HepG2 (cell line): ENCODE data around the gene TEX19. TPM values are rescaled to one million over a fixed set of nuclear protein-coding genes. Genes with fewer than 3 reads are reported as not detected.
A peak's percentile ranks its signal among the peaks of the same experiment; 100 is the strongest.

ENCODE experiments used
- CEBPB ChIP-seq: IDR thresholded peaks from 2 replicates; pipeline ENCODE4 v1.6.1; 2011; ENCODE audit warnings: low read depth, low read length, improper control_type of control experiment, borderline replicate concordance
- PRDM15 ChIP-seq: sonication (generic); formaldehyde crosslinking; IDR thresholded peaks from 2 replicates; pipeline ENCODE4 v1.4.0; 2020; ENCODE audit warnings: missing genetic modification reagents
- SALL2 ChIP-seq: sonication (generic); formaldehyde crosslinking; IDR thresholded peaks from 2 replicates; pipeline ENCODE4 v1.8.1; 2023; ENCODE audit warnings: mild to moderate bottlenecking, missing genetic modification reagents, inconsistent platforms
- SOX13 ChIP-seq, 3 experiments: fragments of 450-650 bp in 1 of 3; sonication (generic) in 1 of 3; formaldehyde crosslinking in 1 of 3; IDR thresholded peaks in 2 of 3; conservative IDR thresholded peaks in 1 of 3; 2 replicates each; pipeline versions ENCODE4 v1.5.0 to v1.6.1; 2016 to 2020; ENCODE audit warnings: antibody characterized with exemption in 1 of 3, mild to moderate bottlenecking in 1 of 3, missing compliant biosample characterization in 1 of 3, missing genetic modification reagents in 1 of 3, moderate library complexity in 1 of 3
- ZBTB10 ChIP-seq: sonication (generic); formaldehyde crosslinking; IDR thresholded peaks from 2 replicates; pipeline ENCODE4 v1.4.0; 2020; ENCODE audit warnings: missing genetic modification reagents, borderline replicate concordance
- ZNF296 ChIP-seq: sonication (generic); formaldehyde crosslinking; conservative IDR thresholded peaks from 2 replicates; pipeline ENCODE4 v1.5.0; 2020; ENCODE audit warnings: mild to moderate bottlenecking, missing genetic modification reagents
- ZNF619 ChIP-seq: sonication (generic); formaldehyde crosslinking; IDR thresholded peaks from 2 replicates; pipeline ENCODE4 v1.4.0; 2020; ENCODE audit warnings: mild to moderate bottlenecking, missing genetic modification reagents
- polyA plus RNA-seq, 8 experiments: library from polyadenylated mRNA; depleted of rRNA in 3 of 8; stranded (reverse) in 7 of 8; unstranded in 1 of 8; fragments of >200 nt; fragmentation: Illumina TruSeq in 4 of 8; extraction: Trizol in 4 of 8; gene quantifications; 2 replicates each; pipeline versions ENCODE4 v1.2.1 to v1.2.3, GENCODE V29; 2011 to 2016; ENCODE audit warnings: low read depth in 4 of 8, missing spikeins in 1 of 8, mixed read lengths in 1 of 8; ENCODE audit not compliant: insufficient read depth in 1 of 8
- total RNA-seq, 5 experiments: library from RNA; depleted of rRNA; stranded (reverse); fragments of >200 nt; fragmentation: Illumina TruSeq; extraction: Trizol; gene quantifications; 2 replicates each; pipeline ENCODE4 v1.2.3, GENCODE V29; 2016; ENCODE audit warnings: low read depth in 1 of 5

TEX19 gene
- total and polyA plus RNA-seq, 2 of the 13 experiments (the other 11 are each of a cell fraction or from before 2014, with no cell fraction given) = 1.3 to 6.0 TPM

GRCh38 chr17:82376042-82376730, 17.1 kb downstream of the TEX19 start (continued):
- TF ChIP-seq PRDM15 (CRISPR knock-in tag) (no peak), ZBTB10 (CRISPR knock-in tag) (0 out of 2 replicates have a peak, but pooled peaks have one; percentile 39), ZNF296 (CRISPR knock-in tag) (0 out of 2 replicates have a peak, but pooled peaks have one; percentile 22), SALL2 (CRISPR knock-in tag) (peak; percentile 66; the same call in 1 of the 2 replicates), CEBPB (peak; percentile 79; the same call in 1 of the 2 replicates), SOX13 (IDR thresholded peaks at IDR 0.05) (peak; percentile 14; the same call in 1 of the 2 replicates), SOX13 (CRISPR knock-in tag; conservative IDR thresholded peaks at IDR 0.05 in 1 of 2, IDR thresholded peaks at IDR 0.05 in 1 of 2) (peak in 1 of 2 experiments; percentile 60; a peak in 1 of 4 replicates), ZNF619 (CRISPR knock-in tag) (0 out of 2 replicates have a peak, but pooled peaks have one; percentile 9)
